ENCODE measurements around the gene TBC1D9B. TPM values are rescaled to one million over a fixed set of nuclear protein-coding genes. Genes with fewer than 3 reads are reported as not detected.

The TBC1D9B gene
- total RNA-seq, 4 donors from 2014 or later: 71.4 to 125 (median 100) TPM

DNA sequence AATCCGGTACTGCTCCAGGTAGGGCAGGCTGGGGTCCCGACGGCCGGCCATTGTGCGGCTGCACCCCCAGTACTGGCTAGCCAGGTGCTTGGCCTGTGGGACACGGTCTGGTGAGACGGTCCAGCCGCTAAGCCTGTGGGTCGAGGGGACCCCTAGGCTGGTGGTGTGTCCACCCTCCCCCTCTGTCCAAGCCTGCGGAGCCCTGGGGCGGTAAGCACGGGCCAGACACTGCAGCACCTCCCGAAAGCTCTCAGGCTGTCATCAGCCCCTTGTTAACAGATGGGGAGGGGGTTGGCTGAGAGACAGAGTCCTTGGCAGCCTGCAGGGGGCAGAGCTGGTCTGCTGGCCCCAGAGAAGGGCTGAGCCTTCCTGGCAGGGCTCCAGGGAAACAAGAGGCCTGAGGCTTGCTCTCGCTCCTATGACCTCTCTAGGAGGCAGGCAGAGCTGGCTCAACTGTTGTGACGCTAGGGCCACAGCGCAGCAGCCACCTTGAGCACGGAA, 37.2 kb downstream of the TBC1D9B start:
- DNase-seq (ENCODE audit: low spot score in 2 of 2): no peak
- 72 to 94% methylated on average over 11 to 12 of the region's 17 CpGs for WGBS, 2 donors
- H3K4me3 ChIP-seq (ENCODE audit: low read depth, poor library complexity, severe bottlenecking): no peak overlapping the region
- TF ChIP-seq POLR2A (IDR thresholded peaks at IDR 0.05): no peak
- TF ChIP-seq, protein P1, sequence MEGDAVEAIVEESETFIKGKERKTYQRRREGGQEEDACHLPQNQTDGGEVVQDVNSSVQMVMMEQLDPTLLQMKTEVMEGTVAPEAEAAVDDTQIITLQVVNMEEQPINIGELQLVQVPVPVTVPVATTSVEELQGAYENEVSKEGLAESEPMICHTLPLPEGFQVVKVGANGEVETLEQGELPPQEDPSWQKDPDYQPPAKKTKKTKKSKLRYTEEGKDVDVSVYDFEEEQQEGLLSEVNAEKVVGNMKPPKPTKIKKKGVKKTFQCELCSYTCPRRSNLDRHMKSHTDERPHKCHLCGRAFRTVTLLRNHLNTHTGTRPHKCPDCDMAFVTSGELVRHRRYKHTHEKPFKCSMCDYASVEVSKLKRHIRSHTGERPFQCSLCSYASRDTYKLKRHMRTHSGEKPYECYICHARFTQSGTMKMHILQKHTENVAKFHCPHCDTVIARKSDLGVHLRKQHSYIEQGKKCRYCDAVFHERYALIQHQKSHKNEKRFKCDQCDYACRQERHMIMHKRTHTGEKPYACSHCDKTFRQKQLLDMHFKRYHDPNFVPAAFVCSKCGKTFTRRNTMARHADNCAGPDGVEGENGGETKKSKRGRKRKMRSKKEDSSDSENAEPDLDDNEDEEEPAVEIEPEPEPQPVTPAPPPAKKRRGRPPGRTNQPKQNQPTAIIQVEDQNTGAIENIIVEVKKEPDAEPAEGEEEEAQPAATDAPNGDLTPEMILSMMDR (IDR thresholded peaks at IDR 0.05): no peak
- intact Hi-C loops (cut with DNase I; ENCODE audit: low total_unique reads): no loop called here

GRCh38 chr5:179869641-179870402, 37.9 kb downstream of the TBC1D9B start:
- no peak for DNase-seq (ENCODE audit: low spot score in 2 of 2)
- WGBS, 2 donors: 87 to 93% methylated on average over 15 of the region's 16 CpGs
- TF ChIP-seq POLR2A (IDR thresholded peaks at IDR 0.05): no peak
- TF ChIP-seq, protein P1 (IDR thresholded peaks at IDR 0.05): no peak
- H3K4me3 ChIP-seq (ENCODE audit: low read depth, poor library complexity, severe bottlenecking): no peak overlapping the region
- intact Hi-C loops (cut with DNase I; ENCODE audit: low total_unique reads): no loop called here

- no peak for DNase-seq (ENCODE audit: low spot score in 2 of 2)
- intact Hi-C loops (cut with DNase I; ENCODE audit: low total_unique reads): no loop called here
- no peak for TF ChIP-seq POLR2A (IDR thresholded peaks at IDR 0.05)
- H3K4me3 ChIP-seq (ENCODE audit: low read depth, poor library complexity, severe bottlenecking): no peak overlapping the region
- 77 to 96% methylated on average over 2 to 5 of the region's 5 CpGs for WGBS, 2 donors
Observed at GRCh38 chr5:179869101-179869500, 38.6 kb downstream of the TBC1D9B start.

DNA sequence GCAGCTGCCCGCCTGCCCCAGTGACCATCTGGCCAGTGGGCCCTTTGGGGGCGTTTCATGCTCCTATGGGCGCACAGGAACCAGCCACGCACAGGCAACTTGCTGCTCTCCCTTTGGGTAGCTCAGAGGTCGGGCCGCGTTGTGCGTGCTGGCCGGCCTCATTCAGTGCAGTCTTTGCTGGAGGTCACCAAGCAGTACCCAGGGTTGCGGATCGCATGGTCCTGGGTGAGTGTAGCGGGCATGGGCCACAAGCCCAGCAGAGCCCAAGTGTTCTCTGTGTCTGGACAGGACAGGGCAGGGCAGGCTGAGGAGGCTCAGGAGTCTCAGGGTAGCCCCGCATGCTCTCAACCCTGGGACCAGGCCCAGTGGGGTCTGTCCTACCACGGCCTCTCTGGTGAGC, 39.2 kb downstream of the TBC1D9B start:
- no peak for TF ChIP-seq POLR2A (IDR thresholded peaks at IDR 0.05)
- H3K4me3 ChIP-seq (ENCODE audit: low read depth, poor library complexity, severe bottlenecking): no peak overlapping the region
- no peak for DNase-seq (ENCODE audit: low spot score in 2 of 2)
- WGBS, 2 donors: 95 to 100% methylated on average over 3 to 11 of the region's 14 CpGs
- intact Hi-C loops (cut with DNase I; ENCODE audit: low total_unique reads): no loop called here

GRCh38 chr5:179867476-179867875, 40.2 kb downstream of the TBC1D9B start:
- TF ChIP-seq, protein P1 (IDR thresholded peaks at IDR 0.05): no peak
- no peak for TF ChIP-seq POLR2A (IDR thresholded peaks at IDR 0.05)
- no peak overlapping the region for H3K4me3 ChIP-seq (ENCODE audit: low read depth, poor library complexity, severe bottlenecking)
- intact Hi-C loops (cut with DNase I; ENCODE audit: low total_unique reads): no loop called here
- 89 to 93% methylated on average over 8 to 10 of the region's 11 CpGs for WGBS, 2 donors
- DNase-seq (ENCODE audit: low spot score in 2 of 2): no peak

- intact Hi-C loops (cut with DNase I; ENCODE audit: low total_unique reads): no loop called here
- DNase-seq (ENCODE audit: low spot score in 2 of 2): no peak
- H3K4me3 ChIP-seq (ENCODE audit: low read depth, poor library complexity, severe bottlenecking): no peak overlapping the region
- no peak for TF ChIP-seq POLR2A (IDR thresholded peaks at IDR 0.05)
- WGBS, 2 donors: 90 to 96% methylated on average over 6 of the region's 6 CpGs
Observed at GRCh38 chr5:179867079-179867465, 40.6 kb downstream of the TBC1D9B start.

DNA sequence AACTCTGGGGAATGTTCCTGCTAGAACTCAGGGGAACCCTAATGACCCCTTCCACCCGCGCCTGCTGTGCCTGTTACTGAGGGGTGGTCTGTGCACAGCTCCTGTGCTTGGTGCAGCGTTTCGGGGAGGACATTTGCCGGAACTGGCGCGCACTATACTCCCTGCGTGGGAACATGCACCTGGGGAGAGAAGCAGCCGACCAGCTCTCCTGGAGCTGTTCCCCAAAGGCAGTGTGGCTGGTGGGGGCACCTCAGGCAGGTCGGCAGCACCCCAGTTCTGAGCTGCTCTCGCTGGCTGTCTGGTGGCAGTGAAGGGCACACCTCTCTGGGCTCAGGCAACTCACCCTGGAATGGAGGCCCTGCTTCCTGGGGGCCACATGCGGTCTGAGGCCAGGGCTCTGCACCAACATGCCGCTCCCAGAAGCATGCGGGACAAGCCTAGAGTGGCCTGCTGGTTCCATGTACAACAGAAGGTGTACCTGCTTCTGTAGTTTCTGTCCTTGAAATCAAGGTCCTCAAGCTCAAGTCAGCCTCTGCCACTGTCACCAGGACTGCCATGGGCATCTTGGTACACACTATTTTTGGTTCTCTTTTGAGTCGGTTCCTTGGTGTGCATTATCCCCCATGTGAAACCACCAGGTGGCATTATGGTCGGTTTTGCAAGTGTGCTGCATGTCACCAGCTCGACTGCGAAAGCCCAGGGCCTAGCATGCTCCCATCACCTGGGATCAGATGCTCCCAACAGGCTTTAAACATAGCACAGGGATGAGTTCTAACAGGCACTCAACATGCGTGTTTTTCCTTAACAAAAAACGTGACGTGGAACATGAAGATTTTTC, 41.2 kb downstream of the TBC1D9B start:
- no peak overlapping the region for H3K4me3 ChIP-seq (ENCODE audit: low read depth, poor library complexity, severe bottlenecking)
- 84 to 85% methylated on average over 20 to 21 of the region's 21 CpGs for WGBS, 2 donors
- intact Hi-C loops (cut with DNase I; ENCODE audit: low total_unique reads): no loop called here
- TF ChIP-seq POLR2A (IDR thresholded peaks at IDR 0.05): no peak
- TF ChIP-seq, protein P1 (IDR thresholded peaks at IDR 0.05): no peak
- DNase-seq (ENCODE audit: low spot score in 2 of 2): no peak

Measured in lower leg skin (tissue), 4 donors.